Duodenal mucosa (tissue), 2 donors: ENCODE results near the gene OAS3.
"Not testable (repeated sequence)": the region's sequence is repeated elsewhere in the genome, so short reads cannot be mapped to it uniquely, and the experiment has no call there.

Experiments
- H3K27ac ChIP-seq: one replicate; pipeline ENCODE4 v1.7.0; 2013; ENCODE audit warnings: low read depth, low read length
- H3K27me3 ChIP-seq, 2 donors: one replicate each; pipeline ENCODE4 v1.7.0; 2013; ENCODE audit warnings: low read length in 2 of 2, control low read depth in 1 of 2; ENCODE audit not compliant: insufficient read depth in 2 of 2, control insufficient read depth in 1 of 2
- H3K36me3 ChIP-seq, 2 donors: one replicate each; pipeline ENCODE4 v1.7.0; 2013; ENCODE audit warnings: low read length in 2 of 2, control low read depth in 1 of 2; ENCODE audit not compliant: insufficient read depth in 2 of 2, control insufficient read depth in 1 of 2
- H3K4me1 ChIP-seq, 2 donors: one replicate each; pipeline ENCODE4 v1.7.0; 2013; ENCODE audit warnings: low read length in 2 of 2, control low read depth in 1 of 2; ENCODE audit not compliant: insufficient read depth in 2 of 2, control insufficient read depth in 1 of 2
- H3K4me3 ChIP-seq, 2 donors: one replicate each; pipeline ENCODE4 v1.7.0; 2013; ENCODE audit warnings: low read length in 2 of 2, low read depth in 1 of 2
- H3K9ac ChIP-seq, 2 donors: one replicate each; pipeline ENCODE4 v1.7.0; 2013; ENCODE audit warnings: low read length in 2 of 2, low read depth in 1 of 2
- H3K9me3 ChIP-seq, 2 donors: one replicate each; pipeline ENCODE4 v1.7.0; 2013; ENCODE audit warnings: low read length in 2 of 2, control low read depth in 1 of 2; ENCODE audit not compliant: control insufficient read depth in 1 of 2

Gene OAS3

GRCh38 chr12:112977641-112978040, 39.4 kb downstream of the OAS3 start:
- Histone ChIP-seq H3K4me1 (peaks cover 4 to 21% of the 10 kb centered on the region in 2 donors), H3K27me3 (no peaks in the 10 kb centered on the region), H3K27ac (peak overlapping the region; percentile 63), H3K4me3 (peak overlapping the region; percentile 80 to 88), H3K9me3 (peaks cover 0 to 6% of the 10 kb centered on the region in 2 donors), H3K9ac (peak overlapping the region; percentile 57 to 69), H3K36me3 (no peaks in the 10 kb centered on the region)

DNA sequence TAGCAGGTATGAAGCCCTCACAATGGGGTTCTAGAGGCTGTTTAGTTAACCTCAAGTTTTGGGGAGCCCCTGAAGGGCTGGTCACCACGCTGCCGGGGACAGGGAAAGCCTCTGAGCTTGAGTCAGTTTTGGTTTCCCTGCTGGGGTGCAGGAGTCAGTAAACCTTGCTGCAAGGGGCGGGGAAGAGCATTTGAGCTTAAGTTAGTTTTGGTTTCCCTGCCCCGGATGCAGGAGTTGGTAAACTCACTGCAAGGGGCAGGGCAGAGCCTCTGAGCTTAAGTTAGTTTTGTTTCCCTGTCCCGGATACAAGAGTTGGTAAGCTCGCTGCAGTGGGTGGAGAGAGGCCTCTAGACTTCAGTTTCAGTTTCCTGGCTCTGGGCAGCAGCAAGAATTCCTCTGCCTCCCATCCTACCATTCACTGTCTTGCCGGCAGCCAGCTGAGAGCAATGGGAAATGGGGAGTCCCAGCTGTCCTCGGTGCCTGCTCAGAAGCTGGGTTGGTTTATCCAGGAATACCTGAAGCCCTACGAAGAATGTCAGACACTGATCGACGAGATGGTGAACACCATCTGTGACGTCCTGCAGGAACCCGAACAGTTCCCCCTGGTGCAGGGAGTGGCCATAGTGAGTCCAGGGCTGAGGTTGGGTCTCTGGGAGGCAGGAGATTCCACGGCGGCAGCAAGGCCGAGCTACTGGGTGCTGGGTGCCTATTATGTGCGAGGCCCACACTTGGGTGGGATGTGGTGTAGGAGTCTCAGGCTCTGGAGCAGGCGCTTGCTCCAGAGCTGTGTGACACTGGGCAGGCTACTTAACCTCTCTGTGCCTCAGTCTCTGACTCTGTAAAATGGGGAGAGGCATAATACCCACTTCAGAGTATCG, 40.1 kb downstream of the OAS3 start, which contains the start of gene OAS2:
TSS of gene OAS2 (plus strand) at position 357 of the 878 bp plus-strand sequence. CDS start at position 447, 90 bp downstream.
- Histone ChIP-seq H3K9ac (peak within 1 kb of the TSS; percentile 57 to 69), H3K9me3 (peaks cover 0 to 6% of the 10 kb centered on the region in 2 donors), H3K27ac (peak within 1 kb of the TSS; percentile 63), H3K36me3 (no peaks in the 10 kb centered on the region), H3K4me3 (peak within 1 kb of the TSS; percentile 80 to 88), H3K27me3 (no peaks in the 10 kb centered on the region), H3K4me1 (peaks cover 4 to 21% of the 10 kb centered on the region in 2 donors)

GRCh38 chr12:112979041-112979680, 40.9 kb downstream of the OAS3 start:
- no peaks in the 10 kb centered on the region for H3K36me3 ChIP-seq
- peak overlapping the region; percentile 57 to 69 for H3K9ac ChIP-seq
- peaks cover 0 to 6% of the 10 kb centered on the region in 2 donors for H3K9me3 ChIP-seq
- peaks cover 4 to 21% of the 10 kb centered on the region in 2 donors for H3K4me1 ChIP-seq
- H3K27ac ChIP-seq: peak overlapping the region; percentile 48
- H3K27me3 ChIP-seq: no peaks in the 10 kb centered on the region
- peak overlapping the region; percentile 80 to 88 for H3K4me3 ChIP-seq

DNA sequence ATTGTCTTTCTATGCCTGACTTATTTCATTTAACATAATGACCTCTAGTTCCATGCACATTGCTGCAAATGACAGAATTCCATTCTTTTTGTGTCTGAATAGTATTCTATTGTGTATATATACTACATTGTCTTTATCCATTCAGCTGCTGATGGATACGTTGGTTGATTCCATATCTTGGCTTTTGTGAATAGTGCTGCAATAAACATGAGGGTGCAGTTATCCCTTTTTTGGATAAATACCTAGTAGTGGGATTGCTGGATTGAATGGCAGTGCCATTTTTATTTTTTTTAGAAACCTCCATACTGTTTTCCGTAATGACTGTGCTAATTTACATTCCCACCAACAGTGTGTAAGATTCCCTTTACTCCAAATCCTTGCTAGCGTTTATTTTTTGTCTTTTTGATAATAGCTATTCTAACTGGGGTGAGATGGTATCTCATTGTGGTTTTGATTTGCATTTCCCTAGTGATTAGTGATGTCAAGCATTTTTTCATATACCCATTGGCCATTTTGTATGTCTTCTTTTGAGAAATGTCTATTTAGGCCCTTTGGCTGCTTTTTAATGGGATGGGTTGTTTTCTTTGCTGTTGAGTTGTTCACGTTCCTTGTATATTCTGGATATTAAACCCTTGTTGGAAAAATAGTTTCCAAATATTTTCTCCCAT, 42.4 kb downstream of the OAS3 start:
- no peaks in the 10 kb centered on the region for H3K27me3 ChIP-seq
- H3K4me3 ChIP-seq: peak overlapping the region in 1 of 2 donors; percentile 1
- no peaks in the 10 kb centered on the region for H3K36me3 ChIP-seq
- H3K9ac ChIP-seq: no peak overlapping the region
- peaks cover 0 to 14% of the 10 kb centered on the region in 2 donors for H3K9me3 ChIP-seq
- no peak overlapping the region for H3K27ac ChIP-seq
- peaks cover 4 to 21% of the 10 kb centered on the region in 2 donors for H3K4me1 ChIP-seq

DNA sequence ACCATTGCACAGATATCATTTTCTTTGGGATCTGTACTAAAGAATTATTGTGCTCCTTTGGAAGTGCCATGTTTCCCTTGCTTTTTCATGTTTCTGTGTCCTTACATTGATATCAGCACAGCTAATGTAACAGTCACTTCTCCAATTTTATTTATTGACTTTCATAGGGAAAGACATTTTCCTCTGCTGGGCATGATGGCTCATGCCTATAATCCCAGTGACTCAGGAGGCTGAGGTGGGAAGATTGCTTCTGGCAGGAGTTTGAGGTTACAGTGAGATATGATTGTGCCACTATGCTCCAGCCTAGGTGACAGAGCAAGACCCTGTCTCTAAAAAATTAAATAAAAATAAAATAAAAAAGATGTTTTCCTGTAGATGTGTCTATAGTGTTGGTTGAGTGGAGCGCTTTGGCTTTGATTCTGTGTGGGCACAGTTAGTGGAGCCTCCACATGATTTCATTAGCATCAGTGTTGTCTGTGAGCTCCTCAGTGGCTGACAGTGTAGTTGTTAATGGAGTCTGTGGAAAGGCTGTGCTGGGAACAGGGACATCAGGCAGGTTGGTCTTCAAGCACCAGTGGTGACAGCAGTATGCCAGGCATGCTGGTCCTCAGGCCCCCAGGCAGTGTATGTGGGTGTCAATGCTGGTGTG, 47.5 kb downstream of the OAS3 start:
- peaks cover 0 to 14% of the 10 kb centered on the region in 2 donors for H3K9me3 ChIP-seq
- no peak overlapping the region for H3K4me3 ChIP-seq
- no peak overlapping the region for H3K9ac ChIP-seq
- H3K27me3 ChIP-seq: no peaks in the 10 kb centered on the region
- H3K36me3 ChIP-seq: peaks cover 0 to 16% of the 10 kb centered on the region in 2 donors
- peaks cover 0 to 2% of the 10 kb centered on the region in 2 donors for H3K4me1 ChIP-seq
- H3K27ac ChIP-seq: no peak overlapping the region

DNA sequence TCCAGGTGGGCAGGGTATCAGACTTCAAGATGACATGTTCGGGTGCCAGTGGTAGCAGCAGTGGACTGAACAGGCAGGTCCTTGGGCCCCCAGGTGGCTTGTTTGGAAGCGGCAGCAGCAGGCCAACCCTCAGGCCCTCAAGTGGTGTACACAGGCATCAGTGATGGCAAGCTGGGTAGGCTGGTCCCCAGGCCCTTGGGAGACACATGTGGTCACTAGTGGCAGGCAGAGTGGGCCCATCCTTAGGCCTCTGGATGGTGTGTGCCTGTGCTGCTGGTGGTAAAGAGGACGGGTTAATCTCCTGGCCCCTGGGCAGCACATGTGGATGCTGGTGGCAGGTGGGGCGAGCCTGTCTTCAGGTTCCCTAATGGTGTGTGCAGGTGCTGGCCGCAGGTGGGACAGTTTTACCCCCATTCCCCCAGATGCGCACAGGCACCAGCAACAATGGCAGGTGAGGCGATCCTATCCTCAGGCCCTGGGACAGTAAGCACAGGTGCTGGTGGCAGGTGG, 48.1 kb downstream of the OAS3 start:
- Histone ChIP-seq H3K4me3 (no peak overlapping the region), H3K36me3 (peaks cover 0 to 20% of the 10 kb centered on the region in 2 donors), H3K4me1 (no peaks in the 10 kb centered on the region), H3K27ac (no peak overlapping the region), H3K9me3 (peaks cover 0 to 14% of the 10 kb centered on the region in 2 donors), H3K9ac (no peak overlapping the region), H3K27me3 (no peaks in the 10 kb centered on the region)

GRCh38 chr12:112987561-112987960, 49.3 kb downstream of the OAS3 start:
- Histone ChIP-seq H3K9ac (no peak overlapping the region), H3K36me3 (peaks cover 0 to 20% of the 10 kb centered on the region in 2 donors), H3K27ac (no peak overlapping the region), H3K4me3 (no peak overlapping the region), H3K4me1 (no peaks in the 10 kb centered on the region), H3K9me3 (peaks cover 0 to 8% of the 10 kb centered on the region in 2 donors), H3K27me3 (no peaks in the 10 kb centered on the region)

GRCh38 chr12:112988224-112988623, 50.0 kb downstream of the OAS3 start:
- Histone ChIP-seq H3K9ac (no peak overlapping the region), H3K9me3 (peaks cover 0 to 8% of the 10 kb centered on the region in 2 donors), H3K4me3 (no peak overlapping the region), H3K27me3 (no peaks in the 10 kb centered on the region), H3K27ac (no peak overlapping the region), H3K4me1 (no peaks in the 10 kb centered on the region), H3K36me3 (peaks cover 0 to 20% of the 10 kb centered on the region in 2 donors)

- not testable (repeated sequence) for H3K9me3 ChIP-seq, H3K27ac ChIP-seq, H3K9ac ChIP-seq, H3K4me1 ChIP-seq, H3K4me3 ChIP-seq, H3K27me3 ChIP-seq
- peaks cover 0 to 20% of the 10 kb centered on the region in 2 donors for H3K36me3 ChIP-seq
These were observed 50.6 kb downstream of the OAS3 start for GRCh38 chr12:112988823-112989385.
